H9 (cell line): ENCODE results near the gene SH3BP2. TPM values are rescaled to one million over a fixed set of nuclear protein-coding genes. Genes with fewer than 3 reads are reported as not detected.

Experiments
- DNase-seq: peaks from one replicate; pipeline ENCODE4 v3.0.0-alpha.2; 2017
- H2AFZ ChIP-seq: one replicate; pipeline ENCODE4 v1.6.1; 2013; ENCODE audit warnings: mild to moderate bottlenecking, low read length, control low read depth, moderate library complexity
- H2AK5ac ChIP-seq: 2 replicates; pipeline ENCODE4 v1.6.1; 2013; ENCODE audit warnings: low read length, control low read depth, mixed read lengths; ENCODE audit not compliant: insufficient read length
- H2BK120ac ChIP-seq: one replicate; pipeline ENCODE4 v1.6.1; 2013; ENCODE audit warnings: low read depth, mild to moderate bottlenecking, low read length, control low read depth, inconsistent platforms; ENCODE audit not compliant: poor library complexity, severe bottlenecking
- H2BK12ac ChIP-seq: 2 replicates; pipeline ENCODE4 v1.6.1; 2013; ENCODE audit warnings: low read length, control low read depth, mixed read lengths, low read depth; ENCODE audit not compliant: insufficient read length
- H2BK15ac ChIP-seq: 2 replicates; pipeline ENCODE4 v1.6.1; 2013; ENCODE audit warnings: low read depth, low read length, control low read depth
- H2BK20ac ChIP-seq: one replicate; pipeline ENCODE4 v1.6.1; 2013; ENCODE audit warnings: low read depth, mild to moderate bottlenecking, low read length, control low read depth, inconsistent platforms; ENCODE audit not compliant: poor library complexity, severe bottlenecking
- H2BK5ac ChIP-seq: 2 replicates; pipeline ENCODE4 v1.6.1; 2013; ENCODE audit warnings: low read length, control low read depth, mixed read lengths; ENCODE audit not compliant: insufficient read length
- H3K14ac ChIP-seq: 2 replicates; pipeline ENCODE4 v1.6.1; 2013; ENCODE audit warnings: low read length, control low read depth; ENCODE audit not compliant: insufficient read depth
- H3K18ac ChIP-seq: 2 replicates; pipeline ENCODE4 v1.6.1; 2013; ENCODE audit warnings: low read depth, mild to moderate bottlenecking, mixed read lengths, low read length, control low read depth; ENCODE audit not compliant: insufficient read length
- H3K23ac ChIP-seq: 2 replicates; pipeline ENCODE4 v1.6.1; 2013; ENCODE audit warnings: low read length, control low read depth, mixed read lengths, low read depth; ENCODE audit not compliant: insufficient read length
- H3K23me2 ChIP-seq: 2 replicates; pipeline ENCODE4 v1.6.1; 2013; ENCODE audit warnings: low read depth, mild to moderate bottlenecking, mixed read lengths, low read length, control low read depth; ENCODE audit not compliant: insufficient read length, poor library complexity, severe bottlenecking
- H3K27ac ChIP-seq: 2 replicates; pipeline ENCODE4 v1.5.1; 2013; ENCODE audit warnings: low read length, control low read depth, mixed read lengths, low read depth; ENCODE audit not compliant: insufficient read length
- H3K27me3 ChIP-seq: 2 replicates; pipeline ENCODE4 v1.6.1; 2013; ENCODE audit warnings: low read length, control low read depth, inconsistent platforms; ENCODE audit not compliant: insufficient read depth
- H3K4ac ChIP-seq: 2 replicates; pipeline ENCODE4 v1.6.1; 2013; ENCODE audit warnings: low read depth, mild to moderate bottlenecking, control low read depth, inconsistent platforms, low read length, moderate library complexity
- H3K4me1 ChIP-seq: 2 replicates; pipeline ENCODE4 v1.6.1; 2013; ENCODE audit warnings: low read length, control low read depth, inconsistent platforms; ENCODE audit not compliant: insufficient read depth
- H3K4me2 ChIP-seq: 2 replicates; pipeline ENCODE4 v1.6.1; 2013; ENCODE audit warnings: low read length, control low read depth, mixed read lengths; ENCODE audit not compliant: insufficient read length, insufficient read depth
- H3K56ac ChIP-seq: 2 replicates; pipeline ENCODE4 v1.6.1; 2013; ENCODE audit warnings: low read depth, mild to moderate bottlenecking, mixed read lengths, low read length, control low read depth; ENCODE audit not compliant: insufficient read length
- H3K79me1 ChIP-seq: 2 replicates; pipeline ENCODE4 v1.6.1; 2013; ENCODE audit warnings: low read depth, mild to moderate bottlenecking, moderate library complexity, low read length, control low read depth, inconsistent platforms; ENCODE audit not compliant: insufficient read depth, poor library complexity, severe bottlenecking
- H3K79me2 ChIP-seq: 2 replicates; pipeline ENCODE4 v1.6.1; 2013; ENCODE audit warnings: low read length, control low read depth, inconsistent platforms; ENCODE audit not compliant: insufficient read depth
- H3K9ac ChIP-seq: 2 replicates; pipeline ENCODE4 v1.6.1; 2013; ENCODE audit warnings: low read length, control low read depth, mixed read lengths; ENCODE audit not compliant: insufficient read length; ENCODE audit errors: extremely low read depth
- H3K9me3 ChIP-seq: one replicate; pipeline ENCODE4 v1.6.1; 2013; ENCODE audit warnings: low read depth, low read length, inconsistent platforms; ENCODE audit not compliant: control insufficient read depth
- H3T11ph ChIP-seq: one replicate; pipeline ENCODE4 v1.6.1; 2013; ENCODE audit warnings: mild to moderate bottlenecking, low read length, control low read depth, inconsistent platforms
- H4K20me1 ChIP-seq: one replicate; pipeline ENCODE4 v1.6.1; 2013; ENCODE audit not compliant: control insufficient read depth, insufficient read length, insufficient read depth
- H4K5ac ChIP-seq: 2 replicates; pipeline ENCODE4 v1.6.1; 2013; ENCODE audit warnings: low read depth, mild to moderate bottlenecking, mixed read lengths, low read length, control low read depth; ENCODE audit not compliant: insufficient read length
- H4K8ac ChIP-seq: replicated peaks from 2 replicates; pipeline ENCODE4 v1.6.1; 2013; ENCODE audit warnings: low read length, control low read depth, mixed read lengths, low read depth; ENCODE audit not compliant: insufficient read length
- H4K91ac ChIP-seq: 2 replicates; pipeline ENCODE4 v1.6.1; 2013; ENCODE audit warnings: low read depth, mild to moderate bottlenecking, moderate library complexity, mixed read lengths, low read length, control low read depth; ENCODE audit not compliant: insufficient read length
- H3K27ac Mint-ChIP-seq, 3 experiments: 2 replicates in 2 of 3; 3 replicates in 1 of 3; pipeline ENCODE4 v1.8.0; 2020 to 2021; ENCODE audit warnings: mixed read lengths in 3 of 3, mild to moderate bottlenecking in 1 of 3, moderate library complexity in 1 of 3
- H3K27me3 Mint-ChIP-seq: 2 replicates; pipeline ENCODE4 v1.8.0; 2021; ENCODE audit warnings: low read depth, mild to moderate bottlenecking, moderate library complexity, mixed read lengths
- H3K36me3 Mint-ChIP-seq, 3 experiments: 2 replicates in 2 of 3; 3 replicates in 1 of 3; pipeline ENCODE4 v1.8.0; 2020 to 2021; ENCODE audit warnings: low read depth in 3 of 3, mixed read lengths in 3 of 3; ENCODE audit not compliant: insufficient read depth in 1 of 3
- H3K4me1 Mint-ChIP-seq, 2 experiments: 2 replicates each; pipeline ENCODE4 v1.8.0; 2020; ENCODE audit warnings: mixed read lengths in 2 of 2
- H3K4me3 Mint-ChIP-seq, 2 experiments: 2 replicates in 1 of 2; 3 replicates in 1 of 2; pipeline ENCODE4 v1.8.0; 2020 to 2021; ENCODE audit warnings: mild to moderate bottlenecking in 2 of 2, mixed read lengths in 2 of 2, moderate library complexity in 1 of 2
- H3K9me3 Mint-ChIP-seq, 2 experiments: 2 replicates in 1 of 2; 3 replicates in 1 of 2; pipeline ENCODE4 v1.8.0; 2020; ENCODE audit warnings: mild to moderate bottlenecking in 2 of 2, mixed read lengths in 2 of 2, moderate library complexity in 1 of 2
- CTCF ChIP-seq: fragments of 200-600 bp; sonication (generic); conservative IDR thresholded peaks from 3 replicates; pipeline ENCODE4 v1.8.0; 2021; ENCODE audit warnings: antibody characterized with exemption, mild to moderate bottlenecking
- WGBS: extraction: QIAGEN DNeasy Blood & Tissue Kit; methylation state at CpG from one replicate; pipeline ENCODE4 v1.1.7; 2013; ENCODE audit warnings: missing lambda C conversion rate, low lambda C conversion rate, mixed read lengths; ENCODE audit not compliant: insufficient read length; ENCODE audit errors: extremely low coverage; 5-methylcytosine and 5-hydroxymethylcytosine counted together
- total RNA-seq: library from RNA; stranded (reverse); gene quantifications from 2 replicates; pipeline ENCODE4 v1.2.1, GENCODE V29; 2021

SH3BP2 gene
- total RNA-seq, 1 experiment from 2014 or later = 37.6 TPM

DNA sequence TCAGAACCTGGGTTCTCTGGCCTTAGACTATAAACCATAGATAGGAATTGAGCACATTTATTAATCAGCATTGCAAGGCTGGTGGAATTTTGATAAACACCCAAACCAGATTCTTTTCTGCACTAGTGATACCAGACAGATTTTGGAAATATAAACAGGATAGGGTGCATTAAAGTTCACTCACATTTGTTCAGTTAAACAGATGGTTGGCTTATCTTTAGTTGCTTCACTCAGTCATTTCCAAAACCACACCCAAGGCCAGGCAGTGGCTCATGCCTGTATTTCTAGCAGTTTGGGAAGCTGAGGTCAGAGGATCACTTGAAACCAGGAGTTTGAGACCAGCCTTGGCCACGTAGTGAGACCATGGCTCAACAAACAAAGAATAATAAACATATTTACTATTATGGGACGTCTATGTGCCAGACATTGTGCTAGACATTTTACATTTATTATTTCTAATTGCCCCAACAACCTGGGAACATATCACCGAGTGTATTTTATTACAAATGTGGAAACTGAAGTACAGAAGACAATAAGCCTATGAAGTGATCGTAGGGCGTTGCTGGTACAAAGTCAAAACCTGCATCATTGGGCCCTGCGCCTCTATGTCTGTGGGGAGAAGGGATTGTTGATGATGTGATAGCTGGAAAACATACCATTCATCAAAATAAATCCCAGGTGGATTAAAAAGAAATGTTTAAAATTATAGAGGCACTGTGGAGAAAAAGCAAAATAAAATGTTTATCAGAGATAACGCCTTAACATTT lies 65.7 kb downstream of the SH3BP2 start:
- no peaks in the 10 kb centered on the region for H3K9me3 ChIP-seq
- no peaks in the 10 kb centered on the region for H4K20me1 ChIP-seq
- H4K5ac ChIP-seq = no peak overlapping the region
- no peak overlapping the region for H3K4me2 ChIP-seq
- WGBS = no CpG with 5 or more reads among the region's 7 CpGs
- H2BK5ac ChIP-seq = no peak overlapping the region
- Mint-ChIP-seq H3K9me3 (no peaks in the 10 kb centered on the region), H3K4me1 (peaks cover 33 to 36% of the 10 kb centered on the region in 2 experiments), H3K4me3 (no peak overlapping the region), H3K36me3 (peaks cover 8 to 20% (median 13%) of the 10 kb centered on the region in 3 experiments; a peak in 5 of 7 replicates), H3K27me3 (no peaks in the 10 kb centered on the region), H3K27ac (no peak overlapping the region)
- no peak overlapping the region for H2BK120ac ChIP-seq
- peaks cover 18% of the 10 kb centered on the region for H3K4me1 ChIP-seq
- no peak overlapping the region for H3K4ac ChIP-seq
- no peaks in the 10 kb centered on the region for H3K23me2 ChIP-seq
- H3K79me2 ChIP-seq = peaks cover 7% of the 10 kb centered on the region; the same call in 1 of the 2 replicates
- H3K56ac ChIP-seq = no peak overlapping the region
- H3K14ac ChIP-seq = no peak overlapping the region
- no peak overlapping the region for H3K27ac ChIP-seq
- no peak overlapping the region for H2BK20ac ChIP-seq
- H3K79me1 ChIP-seq = peaks cover 7% of the 10 kb centered on the region
- H4K91ac ChIP-seq = no peak overlapping the region
- TF ChIP-seq CTCF = no peak
- no peaks in the 10 kb centered on the region for H3K27me3 ChIP-seq
- H2BK15ac ChIP-seq = no peak overlapping the region
- DNase-seq = no peak
- no peak overlapping the region for H3T11ph ChIP-seq
- H3K18ac ChIP-seq = no peak overlapping the region
- H4K8ac ChIP-seq = no peak overlapping the region
- H3K23ac ChIP-seq = no peak overlapping the region
- no peak overlapping the region for H2AFZ ChIP-seq
- H2BK12ac ChIP-seq = no peak overlapping the region
- H2AK5ac ChIP-seq = no peak overlapping the region
- H3K9ac ChIP-seq = no peak overlapping the region
